Fibroblast of lung (primary cell): ENCODE results near the gene HOXB7. TPM values are rescaled to one million over a fixed set of nuclear protein-coding genes. Genes with fewer than 3 reads are reported as not detected.

Experiments
- DNase-seq, 2 donors: peaks; one replicate each; pipeline versions ENCODE4 v3.0.0 to v3.0.0-alpha.2; 2010; ENCODE audit warnings: low read depth in 2 of 2
- H2AFZ ChIP-seq: 2 replicates; pipeline ENCODE4 v1.5.1; 2012; ENCODE audit warnings: low read length, control low read depth, inconsistent platforms
- H3K27ac ChIP-seq: 2 replicates; pipeline ENCODE4 v1.5.1; 2011; ENCODE audit warnings: low read length, control low read depth; ENCODE audit not compliant: insufficient read depth
- H3K27me3 ChIP-seq: 2 replicates; pipeline ENCODE4 v1.5.1; 2011; ENCODE audit warnings: mild to moderate bottlenecking, low read length; ENCODE audit not compliant: control insufficient read depth, insufficient read depth
- H3K36me3 ChIP-seq: 2 replicates; pipeline ENCODE4 v1.5.1; 2011; ENCODE audit warnings: low read length; ENCODE audit not compliant: control insufficient read depth, insufficient read depth
- H3K4me1 ChIP-seq: 2 replicates; pipeline ENCODE4 v1.5.1; 2011; ENCODE audit warnings: low read length; ENCODE audit not compliant: control insufficient read depth, insufficient read depth; ENCODE audit errors: extremely low read depth
- H3K4me2 ChIP-seq: 2 replicates; pipeline ENCODE4 v1.5.1; 2011; ENCODE audit warnings: low read length, control low read depth; ENCODE audit not compliant: insufficient read depth; ENCODE audit errors: extremely low read depth
- H3K4me3 ChIP-seq, 4 experiments: fragments of 200-600 bp in 1 of 4; sonication (generic) in 1 of 4; replicated peaks in 1 of 4; 2 replicates each; pipeline ENCODE4 v1.5.1; 2011 to 2016; ENCODE audit warnings: low read length in 4 of 4, low read depth in 3 of 4, mild to moderate bottlenecking in 3 of 4, control low read depth in 2 of 4, inconsistent platforms in 1 of 4, mixed read lengths in 1 of 4; ENCODE audit not compliant: insufficient read depth in 1 of 4; ENCODE audit errors: control extremely low read depth in 1 of 4
- H3K79me2 ChIP-seq: 2 replicates; pipeline ENCODE4 v1.5.1; 2012; ENCODE audit warnings: mild to moderate bottlenecking, low read length, inconsistent platforms; ENCODE audit not compliant: control insufficient read depth, insufficient read depth
- H3K9ac ChIP-seq: 2 replicates; pipeline ENCODE4 v1.5.1; 2011; ENCODE audit warnings: mild to moderate bottlenecking, low read length, control low read depth; ENCODE audit not compliant: insufficient read depth
- H3K9me3 ChIP-seq: 2 replicates; pipeline ENCODE4 v1.5.1; 2012; ENCODE audit warnings: low read depth, low read length; ENCODE audit not compliant: control insufficient read depth, insufficient read depth
- H4K20me1 ChIP-seq: 2 replicates; pipeline ENCODE4 v1.5.1; 2011; ENCODE audit warnings: low read length; ENCODE audit not compliant: control insufficient read depth, insufficient read depth; ENCODE audit errors: extremely low read depth
- CTCF ChIP-seq, 2 donors: IDR thresholded peaks in 1 of 2; conservative IDR thresholded peaks in 1 of 2; 1 replicate in 1 of 2; 2 replicates in 1 of 2; pipeline ENCODE4 v1.5.1; 2011 to 2012; ENCODE audit warnings: low read length in 2 of 2, control low read depth in 1 of 2, inconsistent platforms in 1 of 2, low read depth in 1 of 2, mild to moderate bottlenecking in 1 of 2
- EZH2 ChIP-seq: IDR thresholded peaks from 2 replicates; pipeline ENCODE4 v1.5.1; 2012; ENCODE audit warnings: low read length, control low read depth, mild to moderate bottlenecking; ENCODE audit errors: missing control alignments
- polyA plus RNA-seq, 2 donors: library from polyadenylated mRNA; depleted of rRNA in 1 of 2; stranded (reverse) in 1 of 2; unstranded in 1 of 2; fragments of >200 nt; gene quantifications; 2 replicates each; pipeline ENCODE4 v1.2.1, GENCODE V29; 2011 to 2012; ENCODE audit warnings: missing spikeins in 1 of 2
- total RNA-seq: library from RNA; depleted of rRNA; stranded (reverse); fragments of >200 nt; gene quantifications from 2 replicates; pipeline ENCODE4 v1.2.1, GENCODE V29; 2014

HOXB7 gene
- total and polyA plus RNA-seq, 2 donors (not counting 1 experiment from before 2014, with no cell fraction given), result 7.4 to 12.7 TPM

DNA sequence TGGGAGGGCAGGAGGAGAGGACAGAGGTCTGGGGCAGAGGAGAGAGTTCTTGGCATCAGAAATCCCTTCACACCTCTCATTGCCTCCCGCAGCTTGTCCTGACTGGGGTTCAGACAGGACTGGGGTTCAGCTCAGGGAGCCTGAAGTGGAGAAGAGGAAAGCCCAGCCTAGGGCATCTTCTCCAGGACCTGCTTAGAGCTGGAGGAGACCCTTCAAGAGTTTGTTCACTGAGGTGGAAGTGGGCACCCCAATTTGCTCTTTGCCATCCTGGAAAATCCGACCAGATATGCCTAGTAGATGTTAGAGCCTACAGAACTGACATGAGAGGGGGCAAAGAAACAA is 22.8 kb downstream of the HOXB7 start:
- H3K4me1 ChIP-seq, result peaks cover 11% of the 10 kb centered on the region
- H3K9ac ChIP-seq, result peak overlapping the region; percentile 94
- H3K4me3 ChIP-seq, result peak overlapping the region; percentile 83 to 98 (median 92)
- H3K4me2 ChIP-seq, result peak overlapping the region; percentile 98
- H3K27me3 ChIP-seq, result no peaks in the 10 kb centered on the region
- no peak for DNase-seq
- TF ChIP-seq CTCF (conservative IDR thresholded peaks at IDR 0.05 in 1 of 2, IDR thresholded peaks at IDR 0.05 in 1 of 2; ENCODE audit: low read depth in 1 of 2, low read length in 2 of 2), result no peak
- no peaks in the 10 kb centered on the region for H3K9me3 ChIP-seq
- H4K20me1 ChIP-seq, result no peaks in the 10 kb centered on the region
- peaks cover 100% of the 10 kb centered on the region for H3K79me2 ChIP-seq
- peaks cover 5% of the 10 kb centered on the region for H3K36me3 ChIP-seq
- peak overlapping the region; percentile 98 for H3K27ac ChIP-seq
- no peak overlapping the region for H2AFZ ChIP-seq

DNA sequence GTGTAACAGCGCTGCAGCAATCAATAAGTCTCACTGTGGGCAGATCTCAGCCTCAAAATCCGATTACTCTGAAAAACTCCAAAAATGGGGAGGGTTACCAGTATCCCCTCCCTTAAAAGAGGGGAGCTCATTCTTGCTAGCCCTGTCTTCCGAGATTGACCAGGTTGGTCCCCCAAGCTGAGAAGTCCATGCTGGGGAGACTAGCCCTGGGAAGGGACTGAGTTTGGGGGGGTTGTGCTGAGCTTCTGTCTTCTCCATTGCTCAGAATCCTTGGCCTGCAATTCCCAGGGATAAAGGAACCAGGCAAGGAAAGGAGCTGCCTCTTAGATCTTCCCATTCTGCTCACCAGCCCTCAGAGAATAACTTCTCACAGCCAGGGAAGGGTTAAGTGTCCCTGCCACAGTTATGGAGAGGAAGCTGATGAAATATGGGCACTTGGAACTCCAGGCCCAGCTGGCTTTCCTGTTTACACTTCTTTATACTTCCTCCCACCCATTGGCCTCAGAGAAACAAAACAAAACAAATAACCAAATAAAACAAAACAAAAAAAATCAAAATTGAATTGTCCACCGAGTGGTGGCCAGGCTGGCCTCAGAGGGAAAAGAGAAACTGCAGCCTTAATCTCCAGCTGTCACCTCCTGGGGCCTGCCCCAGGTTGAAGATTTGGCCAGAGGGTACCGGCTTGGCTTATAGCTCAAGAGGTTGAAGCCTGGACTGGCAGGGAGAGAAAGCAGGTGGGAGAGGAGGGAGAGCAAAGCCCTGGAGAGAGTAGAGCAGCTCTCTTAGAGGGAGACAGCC is 23.3 kb downstream of the HOXB7 start:
- H4K20me1 ChIP-seq, result no peaks in the 10 kb centered on the region
- H3K4me2 ChIP-seq, result peak overlapping the region; percentile 99
- DNase-seq, result peak in 1 of 2 donors; percentile 90
- H3K4me3 ChIP-seq, result peak overlapping the region; percentile 83 to 98 (median 92)
- no peak overlapping the region for H2AFZ ChIP-seq
- TF ChIP-seq CTCF (conservative IDR thresholded peaks at IDR 0.05 in 1 of 2, IDR thresholded peaks at IDR 0.05 in 1 of 2; ENCODE audit: low read depth in 1 of 2, low read length in 2 of 2) (no peak), EZH2 (no peak)
- H3K27me3 ChIP-seq, result no peaks in the 10 kb centered on the region
- peaks cover 15% of the 10 kb centered on the region for H3K4me1 ChIP-seq
- H3K36me3 ChIP-seq, result peaks cover 5% of the 10 kb centered on the region
- H3K27ac ChIP-seq, result peak overlapping the region; percentile 98
- H3K79me2 ChIP-seq, result peaks cover 100% of the 10 kb centered on the region
- H3K9me3 ChIP-seq, result no peaks in the 10 kb centered on the region
- H3K9ac ChIP-seq, result peak overlapping the region; percentile 94

DNA sequence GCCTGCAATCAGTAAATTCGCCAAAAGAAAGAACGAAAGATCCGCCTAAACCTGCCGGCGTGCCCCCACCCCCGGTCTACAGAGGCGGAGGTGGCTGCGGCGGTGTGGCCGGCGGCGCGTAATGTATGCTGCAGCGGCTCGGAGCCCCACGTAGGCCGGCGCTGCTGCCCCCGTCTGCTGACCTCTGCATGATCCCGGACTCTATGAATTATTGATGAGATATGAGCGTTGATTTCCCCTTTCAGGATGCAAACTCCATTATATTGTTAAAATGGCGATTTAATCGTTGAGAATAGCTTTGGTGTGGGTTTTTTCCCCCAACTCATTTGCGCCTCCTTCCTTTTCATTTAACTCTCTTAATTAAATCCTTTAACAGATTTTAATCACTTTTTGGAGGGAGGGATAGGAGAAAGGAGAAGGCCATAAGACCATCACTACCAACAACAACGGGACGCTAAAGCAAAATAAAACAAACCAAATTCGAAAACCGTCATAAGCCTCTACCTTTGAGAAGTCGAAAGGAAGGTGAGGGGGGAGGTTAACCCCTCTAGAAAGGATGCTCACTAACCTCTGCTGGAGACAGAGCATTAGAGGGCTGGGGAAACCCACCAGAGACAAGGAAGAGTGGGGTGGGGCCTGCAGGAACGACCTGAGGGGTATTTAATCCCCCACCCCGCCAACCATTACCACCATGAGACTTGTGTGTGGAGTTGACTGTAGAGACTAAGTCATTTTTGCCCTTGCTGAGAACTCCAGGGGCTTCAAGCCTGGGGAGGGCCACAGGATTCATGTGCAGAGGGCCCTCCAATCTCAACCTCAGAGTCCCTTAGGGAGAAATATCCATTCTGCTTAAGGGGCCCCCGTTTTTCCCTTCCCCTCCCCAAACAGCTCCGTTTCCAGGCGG is 24.2 kb downstream of the HOXB7 start:
- Histone ChIP-seq H4K20me1 (no peaks in the 10 kb centered on the region), H3K4me1 (peaks cover 15% of the 10 kb centered on the region), H3K9ac (peak overlapping the region; percentile 72), H3K9me3 (no peaks in the 10 kb centered on the region), H3K27me3 (no peaks in the 10 kb centered on the region), H3K4me3 (peak overlapping the region; percentile 83 to 98 (median 92)), H3K36me3 (peaks cover 7% of the 10 kb centered on the region), H3K79me2 (peaks cover 100% of the 10 kb centered on the region), H3K4me2 (peak overlapping the region; percentile 99), H2AFZ (no peak overlapping the region), H3K27ac (peak overlapping the region; percentile 98)
- TF ChIP-seq EZH2 (no peak), CTCF (conservative IDR thresholded peaks at IDR 0.05 in 1 of 2, IDR thresholded peaks at IDR 0.05 in 1 of 2; ENCODE audit: low read depth in 1 of 2, low read length in 2 of 2) (no peak)
- peak; percentile 55 to 57 for DNase-seq
